Neural progenitor cell (in vitro differentiated cells): ENCODE results near the gene MKI67.

Experiments
- CTCF ChIP-seq: fragments of 200-600 bp; sonication (generic); IDR thresholded peaks from 2 replicates; pipeline ENCODE4 v1.5.1; 2017; ENCODE audit warnings: antibody characterized with exemption, mild to moderate bottlenecking
- EZH2 ChIP-seq: fragments of 200-600 bp; sonication (generic); IDR thresholded peaks from 2 replicates; pipeline ENCODE4 v1.6.1; 2017; ENCODE audit warnings: antibody characterized with exemption, mild to moderate bottlenecking, moderate library complexity

- TF ChIP-seq CTCF, result no peak
- no peak for TF ChIP-seq EZH2
Measured at GRCh38 chr10:128086003-128086863, 40.0 kb downstream of the MKI67 start.
